Astrocyte (in vitro differentiated cells and primary cell): ENCODE results near the gene ALK. TPM values are rescaled to one million over a fixed set of nuclear protein-coding genes. Genes with fewer than 3 reads are reported as not detected.

Experiments
- DNase-seq: peaks from one replicate; pipeline ENCODE4 v3.0.0-alpha.2; 2010; ENCODE audit warnings: low read depth
- FAIRE-seq: peaks from 2 replicates; lab custom pipeline; 2011; peaks lifted over from hg19 to GRCh38; lab: Jason Lieb, UNC
- H2AFZ ChIP-seq: 2 replicates; pipeline ENCODE4 v1.6.0; 2012; ENCODE audit warnings: low read depth, low read length, inconsistent platforms
- H3K27ac ChIP-seq: 2 replicates; pipeline ENCODE4 v1.5.1; 2011; ENCODE audit warnings: low read depth, low read length, inconsistent platforms
- H3K27me3 ChIP-seq: 2 replicates; pipeline ENCODE4 v1.6.0; 2011; ENCODE audit warnings: low read length, inconsistent platforms; ENCODE audit not compliant: insufficient read depth
- H3K36me3 ChIP-seq: 2 replicates; pipeline ENCODE4 v1.5.1; 2011; ENCODE audit warnings: low read length, inconsistent platforms; ENCODE audit not compliant: insufficient read depth
- H3K4me1 ChIP-seq: 2 replicates; pipeline ENCODE4 v1.5.1; 2011; ENCODE audit warnings: low read length, inconsistent platforms; ENCODE audit not compliant: insufficient read depth
- H3K4me2 ChIP-seq: 2 replicates; pipeline ENCODE4 v1.6.0; 2012; ENCODE audit warnings: low read length, inconsistent platforms
- H3K4me3 ChIP-seq: 2 replicates; pipeline ENCODE4 v1.5.1; 2011; ENCODE audit warnings: low read depth, mild to moderate bottlenecking, low read length, inconsistent platforms; ENCODE audit not compliant: insufficient read depth
- H3K79me2 ChIP-seq: 2 replicates; pipeline ENCODE4 v1.6.0; 2012; ENCODE audit warnings: mild to moderate bottlenecking, low read length, inconsistent platforms; ENCODE audit not compliant: insufficient read depth
- H3K9ac ChIP-seq: 2 replicates; pipeline ENCODE4 v1.6.0; 2012; ENCODE audit warnings: mild to moderate bottlenecking, low read length, inconsistent platforms
- H3K9me3 ChIP-seq: 2 replicates; pipeline ENCODE4 v1.5.1; 2012; ENCODE audit warnings: low read depth, mild to moderate bottlenecking, low read length, inconsistent platforms; ENCODE audit not compliant: insufficient read depth
- H4K20me1 ChIP-seq: 2 replicates; pipeline ENCODE4 v1.6.0; 2012; ENCODE audit warnings: low read length, inconsistent platforms; ENCODE audit not compliant: insufficient read depth
- H3K27ac Mint-ChIP-seq: one replicate; pipeline ENCODE4 v1.8.0; 2021; ENCODE audit warnings: mild to moderate bottlenecking, mixed read lengths; ENCODE audit not compliant: unreplicated experiment
- H3K27me3 Mint-ChIP-seq: one replicate; pipeline ENCODE4 v1.8.0; 2021; ENCODE audit warnings: low read depth, mixed read lengths; ENCODE audit not compliant: unreplicated experiment
- H3K36me3 Mint-ChIP-seq: one replicate; pipeline ENCODE4 v1.8.0; 2021; ENCODE audit warnings: low read depth, mixed read lengths; ENCODE audit not compliant: unreplicated experiment
- H3K4me1 Mint-ChIP-seq: one replicate; pipeline ENCODE4 v1.8.0; 2021; ENCODE audit warnings: low read depth, mixed read lengths; ENCODE audit not compliant: unreplicated experiment
- H3K4me3 Mint-ChIP-seq: one replicate; pipeline ENCODE4 v1.8.0; 2021; ENCODE audit warnings: mild to moderate bottlenecking, moderate library complexity, mixed read lengths; ENCODE audit not compliant: unreplicated experiment
- H3K9me3 Mint-ChIP-seq: one replicate; pipeline ENCODE4 v1.8.0; 2021; ENCODE audit warnings: mild to moderate bottlenecking, mixed read lengths; ENCODE audit not compliant: unreplicated experiment
- EZH2 ChIP-seq: IDR thresholded peaks from 2 replicates; pipeline ENCODE4 v1.6.1; 2012; ENCODE audit warnings: mild to moderate bottlenecking, low read length, inconsistent platforms; ENCODE audit not compliant: insufficient read depth
- total RNA-seq: library from RNA; stranded (reverse); gene quantifications from 2 replicates; pipeline ENCODE4 v1.2.1, GENCODE V29; 2021
- TF ChIP-seq, protein P1 (sequence below): IDR thresholded peaks from 2 replicates; pipeline ENCODE4 v1.5.1; 2011; ENCODE audit warnings: low read depth, mild to moderate bottlenecking, inconsistent platforms, low read length, moderate library complexity; ENCODE audit not compliant: insufficient read depth

The ALK gene
- total RNA-seq, 1 donor from 2014 or later: 0.16 TPM

DNA sequence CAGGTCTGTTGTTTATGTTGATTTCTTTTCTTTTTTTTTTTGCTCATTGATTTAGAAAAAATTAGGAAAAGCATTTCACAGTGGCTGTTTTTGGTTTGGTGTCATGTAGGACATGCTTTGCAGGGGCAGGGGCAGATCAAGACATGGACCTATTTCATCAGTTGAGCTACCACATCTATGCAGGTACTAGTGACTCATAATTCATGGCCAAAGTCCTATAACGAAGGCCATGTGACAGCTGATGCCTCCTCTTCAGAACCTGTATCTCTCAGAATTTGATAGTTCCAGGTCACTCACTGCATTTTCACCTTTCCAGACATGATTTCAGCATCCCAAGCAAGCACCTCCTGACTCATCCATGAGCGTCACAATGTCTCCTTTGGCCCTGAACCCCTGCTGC is 195.8 kb downstream of the ALK start:
- H3K36me3 Mint-ChIP-seq: peaks cover 1% of the 10 kb centered on the region
- Histone ChIP-seq H4K20me1 (no peaks in the 10 kb centered on the region), H3K9ac (no peak overlapping the region), H3K4me3 (no peak overlapping the region), H3K4me2 (no peak overlapping the region), H3K9me3 (no peaks in the 10 kb centered on the region), H3K36me3 (no peaks in the 10 kb centered on the region), H3K27me3 (peaks cover 10% of the 10 kb centered on the region), H2AFZ (no peak overlapping the region), H3K4me1 (no peaks in the 10 kb centered on the region), H3K27ac (no peak overlapping the region), H3K79me2 (no peaks in the 10 kb centered on the region)
- peaks cover 4% of the 10 kb centered on the region for H3K9me3 Mint-ChIP-seq
- H3K4me1 Mint-ChIP-seq: no peaks in the 10 kb centered on the region
- H3K27me3 Mint-ChIP-seq: peaks cover 28% of the 10 kb centered on the region
- FAIRE-seq (no peak), DNase-seq (no peak)
- H3K27ac Mint-ChIP-seq: no peak overlapping the region
- no peak overlapping the region for H3K4me3 Mint-ChIP-seq
- TF ChIP-seq, protein P1, sequence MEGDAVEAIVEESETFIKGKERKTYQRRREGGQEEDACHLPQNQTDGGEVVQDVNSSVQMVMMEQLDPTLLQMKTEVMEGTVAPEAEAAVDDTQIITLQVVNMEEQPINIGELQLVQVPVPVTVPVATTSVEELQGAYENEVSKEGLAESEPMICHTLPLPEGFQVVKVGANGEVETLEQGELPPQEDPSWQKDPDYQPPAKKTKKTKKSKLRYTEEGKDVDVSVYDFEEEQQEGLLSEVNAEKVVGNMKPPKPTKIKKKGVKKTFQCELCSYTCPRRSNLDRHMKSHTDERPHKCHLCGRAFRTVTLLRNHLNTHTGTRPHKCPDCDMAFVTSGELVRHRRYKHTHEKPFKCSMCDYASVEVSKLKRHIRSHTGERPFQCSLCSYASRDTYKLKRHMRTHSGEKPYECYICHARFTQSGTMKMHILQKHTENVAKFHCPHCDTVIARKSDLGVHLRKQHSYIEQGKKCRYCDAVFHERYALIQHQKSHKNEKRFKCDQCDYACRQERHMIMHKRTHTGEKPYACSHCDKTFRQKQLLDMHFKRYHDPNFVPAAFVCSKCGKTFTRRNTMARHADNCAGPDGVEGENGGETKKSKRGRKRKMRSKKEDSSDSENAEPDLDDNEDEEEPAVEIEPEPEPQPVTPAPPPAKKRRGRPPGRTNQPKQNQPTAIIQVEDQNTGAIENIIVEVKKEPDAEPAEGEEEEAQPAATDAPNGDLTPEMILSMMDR: no peak
- no peak for TF ChIP-seq EZH2

DNA sequence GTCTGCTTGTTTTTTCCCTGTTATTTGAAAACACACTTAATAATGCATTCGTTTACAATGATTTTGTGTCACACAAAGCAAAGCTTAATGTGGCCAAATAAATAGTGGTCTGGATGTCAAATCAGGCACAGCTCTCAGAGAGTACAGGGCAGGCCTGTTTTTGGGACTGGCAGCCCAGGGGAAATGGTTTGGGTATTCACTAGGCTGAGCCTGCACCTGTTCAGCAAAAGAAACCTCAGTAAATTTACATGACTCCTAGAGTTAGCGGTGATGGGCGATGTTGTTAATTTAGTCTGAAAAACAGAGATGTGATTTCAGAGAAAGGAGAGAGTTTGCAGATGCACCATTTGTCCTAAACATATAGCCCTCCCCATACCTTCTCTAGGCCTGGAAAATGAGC is 197.1 kb downstream of the ALK start:
- Histone ChIP-seq H3K4me1 (no peaks in the 10 kb centered on the region), H3K79me2 (no peaks in the 10 kb centered on the region), H3K36me3 (no peaks in the 10 kb centered on the region), H3K4me3 (no peak overlapping the region), H3K27ac (no peak overlapping the region), H4K20me1 (no peaks in the 10 kb centered on the region), H3K4me2 (no peak overlapping the region), H2AFZ (no peak overlapping the region), H3K9ac (no peak overlapping the region), H3K9me3 (no peaks in the 10 kb centered on the region), H3K27me3 (peaks cover 12% of the 10 kb centered on the region)
- H3K27me3 Mint-ChIP-seq: peaks cover 21% of the 10 kb centered on the region
- peaks cover 4% of the 10 kb centered on the region for H3K9me3 Mint-ChIP-seq
- no peak overlapping the region for H3K27ac Mint-ChIP-seq
- no peaks in the 10 kb centered on the region for H3K4me1 Mint-ChIP-seq
- peaks cover 1% of the 10 kb centered on the region for H3K36me3 Mint-ChIP-seq
- no peak overlapping the region for H3K4me3 Mint-ChIP-seq
- no peak for FAIRE-seq
- DNase-seq: no peak
- no peak for TF ChIP-seq EZH2
- TF ChIP-seq, protein P1: no peak

DNA sequence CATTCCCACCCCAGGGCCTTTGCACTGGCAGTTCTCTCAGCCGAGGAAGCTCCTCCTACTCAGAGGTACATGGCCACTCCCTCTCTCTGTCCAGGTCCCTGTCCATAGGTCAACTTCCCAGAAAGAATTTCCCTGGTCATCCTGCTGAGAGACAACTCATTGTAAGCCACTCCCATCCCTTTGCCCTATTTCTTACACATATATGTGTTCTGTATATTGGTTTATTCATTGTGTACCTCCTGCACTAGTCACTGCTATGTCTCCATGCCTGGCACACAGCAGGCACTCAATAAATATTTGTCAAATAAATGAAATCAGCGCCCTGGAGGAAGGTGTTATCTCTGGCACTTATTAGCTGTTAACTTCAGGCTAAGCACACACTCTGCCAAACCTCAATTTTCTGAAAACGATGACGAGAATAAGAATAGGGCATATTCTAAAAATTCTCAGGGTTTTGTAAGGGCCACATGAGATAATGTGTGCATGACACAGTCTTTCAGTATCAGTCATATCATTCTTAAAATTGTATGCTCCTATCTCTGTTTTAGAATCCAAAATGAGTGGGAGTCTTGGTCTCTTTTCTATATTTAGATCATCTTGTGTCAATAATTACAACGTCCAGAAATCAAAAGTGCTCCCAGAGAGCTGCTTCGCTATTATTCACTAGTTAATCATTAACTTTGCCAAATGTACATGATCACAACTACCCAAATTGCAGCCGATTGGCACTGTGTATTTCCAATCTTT is 198.0 kb downstream of the ALK start:
- H3K9me3 ChIP-seq: no peaks in the 10 kb centered on the region
- peaks cover 4% of the 10 kb centered on the region for H3K9me3 Mint-ChIP-seq
- H3K4me2 ChIP-seq: no peak overlapping the region
- H2AFZ ChIP-seq: no peak overlapping the region
- no peaks in the 10 kb centered on the region for H3K36me3 ChIP-seq
- H3K4me1 Mint-ChIP-seq: no peaks in the 10 kb centered on the region
- DNase-seq: no peak
- H3K4me1 ChIP-seq: no peaks in the 10 kb centered on the region
- H3K27ac Mint-ChIP-seq: no peak overlapping the region
- no peak overlapping the region for H3K9ac ChIP-seq
- no peaks in the 10 kb centered on the region for H4K20me1 ChIP-seq
- H3K79me2 ChIP-seq: no peaks in the 10 kb centered on the region
- TF ChIP-seq, protein P1: no peak
- TF ChIP-seq EZH2: no peak
- H3K27me3 Mint-ChIP-seq: peaks cover 17% of the 10 kb centered on the region
- no peak overlapping the region for H3K27ac ChIP-seq
- no peak for FAIRE-seq
- H3K4me3 ChIP-seq: no peak overlapping the region
- H3K36me3 Mint-ChIP-seq: peaks cover 1% of the 10 kb centered on the region
- H3K27me3 ChIP-seq: peaks cover 12% of the 10 kb centered on the region
- H3K4me3 Mint-ChIP-seq: no peak overlapping the region
